Fibroblast of lung (primary cell): ENCODE measurements around the gene FGF14. TPM values are rescaled to one million over a fixed set of nuclear protein-coding genes. Genes with fewer than 3 reads are reported as not detected.
A peak's percentile ranks its signal among the peaks of the same experiment; 100 is the strongest.

Experiments
- DNase-seq, 2 donors: peaks; one replicate each; pipeline versions ENCODE4 v3.0.0 to v3.0.0-alpha.2; 2010; ENCODE audit warnings: low read depth in 2 of 2
- H2AFZ ChIP-seq: 2 replicates; pipeline ENCODE4 v1.5.1; 2012; ENCODE audit warnings: low read length, control low read depth, inconsistent platforms
- H3K27ac ChIP-seq: 2 replicates; pipeline ENCODE4 v1.5.1; 2011; ENCODE audit warnings: low read length, control low read depth; ENCODE audit not compliant: insufficient read depth
- H3K27me3 ChIP-seq: 2 replicates; pipeline ENCODE4 v1.5.1; 2011; ENCODE audit warnings: mild to moderate bottlenecking, low read length; ENCODE audit not compliant: control insufficient read depth, insufficient read depth
- H3K36me3 ChIP-seq: 2 replicates; pipeline ENCODE4 v1.5.1; 2011; ENCODE audit warnings: low read length; ENCODE audit not compliant: control insufficient read depth, insufficient read depth
- H3K4me1 ChIP-seq: 2 replicates; pipeline ENCODE4 v1.5.1; 2011; ENCODE audit warnings: low read length; ENCODE audit not compliant: control insufficient read depth, insufficient read depth; ENCODE audit errors: extremely low read depth
- H3K4me2 ChIP-seq: 2 replicates; pipeline ENCODE4 v1.5.1; 2011; ENCODE audit warnings: low read length, control low read depth; ENCODE audit not compliant: insufficient read depth; ENCODE audit errors: extremely low read depth
- H3K4me3 ChIP-seq, 4 experiments: fragments of 200-600 bp in 1 of 4; sonication (generic) in 1 of 4; replicated peaks in 1 of 4; 2 replicates each; pipeline ENCODE4 v1.5.1; 2011 to 2016; ENCODE audit warnings: low read length in 4 of 4, low read depth in 3 of 4, mild to moderate bottlenecking in 3 of 4, control low read depth in 2 of 4, inconsistent platforms in 1 of 4, mixed read lengths in 1 of 4; ENCODE audit not compliant: insufficient read depth in 1 of 4; ENCODE audit errors: control extremely low read depth in 1 of 4
- H3K79me2 ChIP-seq: 2 replicates; pipeline ENCODE4 v1.5.1; 2012; ENCODE audit warnings: mild to moderate bottlenecking, low read length, inconsistent platforms; ENCODE audit not compliant: control insufficient read depth, insufficient read depth
- H3K9ac ChIP-seq: 2 replicates; pipeline ENCODE4 v1.5.1; 2011; ENCODE audit warnings: mild to moderate bottlenecking, low read length, control low read depth; ENCODE audit not compliant: insufficient read depth
- H3K9me3 ChIP-seq: 2 replicates; pipeline ENCODE4 v1.5.1; 2012; ENCODE audit warnings: low read depth, low read length; ENCODE audit not compliant: control insufficient read depth, insufficient read depth
- H4K20me1 ChIP-seq: 2 replicates; pipeline ENCODE4 v1.5.1; 2011; ENCODE audit warnings: low read length; ENCODE audit not compliant: control insufficient read depth, insufficient read depth; ENCODE audit errors: extremely low read depth
- CTCF ChIP-seq, 2 donors: IDR thresholded peaks in 1 of 2; conservative IDR thresholded peaks in 1 of 2; 1 replicate in 1 of 2; 2 replicates in 1 of 2; pipeline ENCODE4 v1.5.1; 2011 to 2012; ENCODE audit warnings: low read length in 2 of 2, control low read depth in 1 of 2, inconsistent platforms in 1 of 2, low read depth in 1 of 2, mild to moderate bottlenecking in 1 of 2
- EZH2 ChIP-seq: IDR thresholded peaks from 2 replicates; pipeline ENCODE4 v1.5.1; 2012; ENCODE audit warnings: low read length, control low read depth, mild to moderate bottlenecking; ENCODE audit errors: missing control alignments
- polyA plus RNA-seq, 2 donors: library from polyadenylated mRNA; depleted of rRNA in 1 of 2; stranded (reverse) in 1 of 2; unstranded in 1 of 2; fragments of >200 nt; gene quantifications; 2 replicates each; pipeline ENCODE4 v1.2.1, GENCODE V29; 2011 to 2012; ENCODE audit warnings: missing spikeins in 1 of 2
- total RNA-seq: library from RNA; depleted of rRNA; stranded (reverse); fragments of >200 nt; gene quantifications from 2 replicates; pipeline ENCODE4 v1.2.1, GENCODE V29; 2014

Gene FGF14
- total and polyA plus RNA-seq, 2 donors (not counting 1 experiment from before 2014, with no cell fraction given) = 0.94 to 7.8 TPM

DNA sequence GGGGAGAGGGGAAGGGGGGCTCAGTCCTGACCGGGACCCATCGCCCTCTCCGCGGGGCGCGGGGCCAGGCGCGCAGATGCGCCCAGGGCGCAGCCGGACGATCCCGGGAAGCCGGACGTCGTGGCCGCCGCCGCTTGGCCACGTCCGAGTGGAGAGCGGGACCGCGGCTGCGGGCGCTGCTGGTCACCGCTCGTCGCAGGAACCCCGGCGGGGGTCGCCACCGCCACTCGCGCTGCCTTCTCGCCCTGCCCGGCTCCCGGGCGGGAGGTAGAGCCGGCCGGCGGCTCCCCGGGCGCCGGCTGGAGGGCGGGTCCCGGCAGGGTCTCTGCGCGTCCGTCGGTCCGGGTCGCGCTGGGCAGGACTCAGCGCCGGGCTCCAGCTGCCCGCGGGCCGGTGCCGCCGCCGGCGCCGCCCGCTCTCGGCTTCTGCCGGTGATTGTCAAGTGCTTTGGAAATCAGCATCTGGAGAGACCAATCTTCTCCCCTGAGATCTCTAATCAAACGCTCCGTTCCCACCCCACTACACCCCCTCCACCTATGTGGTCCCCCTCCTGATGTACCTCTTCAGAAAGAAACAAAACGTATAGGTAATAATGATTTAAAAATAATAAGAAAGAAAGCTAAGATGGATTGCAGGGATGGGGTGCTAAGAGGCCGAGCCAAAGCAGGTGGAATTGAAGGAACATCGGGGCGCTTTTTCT, 484.9 kb downstream of the FGF14 start:
- no peak for TF ChIP-seq EZH2
- no peak for TF ChIP-seq CTCF (conservative IDR thresholded peaks at IDR 0.05 in 1 of 2, IDR thresholded peaks at IDR 0.05 in 1 of 2; ENCODE audit: low read depth in 1 of 2, low read length in 2 of 2)
- Histone ChIP-seq H3K9ac (no peak overlapping the region), H3K4me1 (no peaks in the 10 kb centered on the region), H2AFZ (no peak overlapping the region), H3K9me3 (no peaks in the 10 kb centered on the region), H3K4me3 (no peak overlapping the region), H3K79me2 (no peaks in the 10 kb centered on the region), H3K36me3 (no peaks in the 10 kb centered on the region), H4K20me1 (no peaks in the 10 kb centered on the region), H3K27ac (no peak overlapping the region), H3K27me3 (peaks cover 43% of the 10 kb centered on the region), H3K4me2 (no peak overlapping the region)
- DNase-seq = no peak

DNA sequence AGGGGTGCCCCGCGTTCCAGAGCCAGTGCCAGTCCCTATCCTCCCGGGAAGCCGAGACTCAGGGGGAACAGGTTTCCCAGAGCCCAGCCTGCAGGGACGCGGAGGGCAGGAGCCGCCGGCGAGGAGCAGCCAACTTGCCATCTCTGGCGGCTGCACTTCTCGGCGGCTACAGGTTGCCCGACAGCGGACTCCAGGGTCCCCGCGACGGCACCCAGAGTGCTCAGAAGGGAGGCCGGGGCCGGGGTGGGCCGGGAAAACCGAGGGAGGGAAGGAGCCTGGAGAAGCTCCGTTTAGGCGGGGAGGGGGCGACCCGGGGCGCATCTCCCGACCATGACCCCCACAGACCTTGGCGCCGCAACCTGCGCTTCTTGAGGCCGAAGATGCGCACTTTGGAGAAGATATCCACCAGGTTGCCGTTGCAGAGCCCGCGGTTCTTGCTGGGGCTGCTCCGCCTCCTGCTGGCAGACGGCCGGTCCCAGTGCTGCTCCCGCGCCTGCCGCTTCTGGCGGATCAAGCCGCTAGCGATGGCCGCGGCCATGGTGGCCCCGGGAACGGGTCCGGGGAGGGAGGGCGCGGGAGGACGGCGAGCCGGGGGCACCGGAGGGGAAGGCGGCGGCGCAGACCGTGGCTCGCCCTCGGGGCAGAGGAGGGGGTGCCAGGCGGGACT, 485.6 kb downstream of the FGF14 start:
- H3K27ac ChIP-seq = no peak overlapping the region

More for the DNA sequence above, 485.6 kb downstream of the FGF14 start:
- Histone ChIP-seq H3K4me3 (peak overlapping the region in 1 of 4 experiments; percentile 15), H3K9me3 (no peaks in the 10 kb centered on the region), H3K27me3 (peaks cover 41% of the 10 kb centered on the region), H3K79me2 (no peaks in the 10 kb centered on the region), H2AFZ (no peak overlapping the region), H3K36me3 (no peaks in the 10 kb centered on the region), H3K4me1 (no peaks in the 10 kb centered on the region), H3K9ac (no peak overlapping the region), H4K20me1 (no peaks in the 10 kb centered on the region), H3K4me2 (peak overlapping the region; percentile 25)
- TF ChIP-seq EZH2 (peak; percentile 73), CTCF (conservative IDR thresholded peaks at IDR 0.05 in 1 of 2, IDR thresholded peaks at IDR 0.05 in 1 of 2; ENCODE audit: low read depth in 1 of 2, low read length in 2 of 2) (peak; percentile 6 to 23)
- DNase-seq = peak; percentile 14 to 19
